GM06990 (cell line): ENCODE measurements around the gene ITPR1.

Source experiments
- DNase-seq: peaks from one replicate; pipeline ENCODE4 v3.0.0-alpha.2; 2011; ENCODE audit not compliant: insufficient read length; ENCODE audit errors: extremely low read depth
- H3K27me3 ChIP-seq: replicated peaks from 2 replicates; pipeline ENCODE4 v1.6.0; 2011; ENCODE audit warnings: low read length; ENCODE audit not compliant: control insufficient read depth, insufficient read depth
- H3K36me3 ChIP-seq: 2 replicates; pipeline ENCODE4 v1.5.1; 2011; ENCODE audit warnings: low read length; ENCODE audit not compliant: control insufficient read depth, insufficient read depth
- H3K4me3 ChIP-seq: replicated peaks from 2 replicates; pipeline ENCODE4 v1.5.1; 2011; ENCODE audit warnings: low read depth, mild to moderate bottlenecking, control low read depth, low read length
- TF ChIP-seq, protein P1 (sequence below): IDR thresholded peaks from 2 replicates; pipeline ENCODE4 v1.5.1; 2011; ENCODE audit warnings: low read length, control low read depth, mild to moderate bottlenecking, inconsistent platforms; ENCODE audit not compliant: insufficient read depth, poor library complexity, severe bottlenecking

ITPR1 gene

DNA sequence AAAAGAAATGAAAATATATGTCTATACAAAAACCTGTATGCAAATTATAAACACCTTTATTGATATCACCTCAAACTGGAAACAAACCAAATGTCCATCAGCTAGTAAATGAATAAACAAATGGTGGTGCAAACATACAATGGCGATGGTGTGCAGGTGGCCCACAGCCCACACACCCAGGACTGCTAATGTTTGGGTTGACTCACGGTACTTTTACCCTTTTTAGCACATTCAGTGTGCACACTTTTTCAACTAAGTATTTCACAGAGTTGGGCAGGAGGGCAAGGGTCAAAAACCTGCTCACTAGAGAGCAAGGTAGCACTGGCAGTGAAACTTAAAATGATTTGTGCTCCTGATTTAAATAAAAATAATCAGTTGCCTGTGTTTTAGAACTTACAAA is 363.0 kb downstream of the ITPR1 start:
- Histone ChIP-seq H3K36me3 (no peaks in the 10 kb centered on the region), H3K27me3 (no peaks in the 10 kb centered on the region), H3K4me3 (no peak overlapping the region)
- TF ChIP-seq, protein P1, sequence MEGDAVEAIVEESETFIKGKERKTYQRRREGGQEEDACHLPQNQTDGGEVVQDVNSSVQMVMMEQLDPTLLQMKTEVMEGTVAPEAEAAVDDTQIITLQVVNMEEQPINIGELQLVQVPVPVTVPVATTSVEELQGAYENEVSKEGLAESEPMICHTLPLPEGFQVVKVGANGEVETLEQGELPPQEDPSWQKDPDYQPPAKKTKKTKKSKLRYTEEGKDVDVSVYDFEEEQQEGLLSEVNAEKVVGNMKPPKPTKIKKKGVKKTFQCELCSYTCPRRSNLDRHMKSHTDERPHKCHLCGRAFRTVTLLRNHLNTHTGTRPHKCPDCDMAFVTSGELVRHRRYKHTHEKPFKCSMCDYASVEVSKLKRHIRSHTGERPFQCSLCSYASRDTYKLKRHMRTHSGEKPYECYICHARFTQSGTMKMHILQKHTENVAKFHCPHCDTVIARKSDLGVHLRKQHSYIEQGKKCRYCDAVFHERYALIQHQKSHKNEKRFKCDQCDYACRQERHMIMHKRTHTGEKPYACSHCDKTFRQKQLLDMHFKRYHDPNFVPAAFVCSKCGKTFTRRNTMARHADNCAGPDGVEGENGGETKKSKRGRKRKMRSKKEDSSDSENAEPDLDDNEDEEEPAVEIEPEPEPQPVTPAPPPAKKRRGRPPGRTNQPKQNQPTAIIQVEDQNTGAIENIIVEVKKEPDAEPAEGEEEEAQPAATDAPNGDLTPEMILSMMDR: no peak
- DNase-seq: no peak

DNA sequence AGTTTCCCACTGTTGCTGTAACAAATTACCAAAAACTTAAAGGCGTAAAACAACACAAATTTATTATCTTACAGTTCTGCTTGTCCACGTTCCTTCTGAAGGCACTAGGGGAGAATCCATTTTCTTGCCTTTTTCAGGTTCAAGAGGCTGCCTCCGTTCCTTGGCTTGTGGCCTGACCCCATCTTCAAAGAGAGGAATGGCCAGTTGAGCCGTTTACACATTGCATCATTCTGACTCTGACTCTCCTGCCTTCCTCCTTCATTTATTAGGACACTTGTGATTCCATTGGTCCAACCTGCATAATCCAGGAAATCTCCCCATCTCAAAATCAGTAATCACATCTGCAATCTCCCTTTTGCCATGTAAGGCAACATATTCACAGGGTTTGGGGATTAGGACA is 363.4 kb downstream of the ITPR1 start:
- Histone ChIP-seq H3K27me3 (no peaks in the 10 kb centered on the region), H3K36me3 (no peaks in the 10 kb centered on the region), H3K4me3 (no peak overlapping the region)
- TF ChIP-seq, protein P1: no peak
- DNase-seq: no peak

DNA sequence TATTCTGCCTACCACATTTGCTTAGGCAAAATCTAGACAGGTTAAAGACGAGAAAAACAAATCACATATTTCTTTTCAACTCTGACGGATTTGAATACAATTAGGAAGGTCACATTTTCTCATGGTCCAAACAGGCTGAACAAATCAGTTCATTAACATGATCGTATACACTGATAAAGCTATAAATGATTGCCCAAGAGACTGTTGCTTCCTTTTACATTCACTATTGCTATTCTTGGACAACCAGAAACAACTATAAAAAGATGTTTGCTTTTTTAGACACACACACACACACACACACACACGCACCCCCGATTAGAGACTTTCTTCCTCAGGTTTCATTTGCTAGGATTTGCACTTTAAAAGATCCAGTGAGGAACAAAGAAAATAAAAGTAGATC is 363.8 kb downstream of the ITPR1 start:
- Histone ChIP-seq H3K27me3 (no peaks in the 10 kb centered on the region), H3K4me3 (no peak overlapping the region), H3K36me3 (no peaks in the 10 kb centered on the region)
- TF ChIP-seq, protein P1: no peak
- no peak for DNase-seq

DNA sequence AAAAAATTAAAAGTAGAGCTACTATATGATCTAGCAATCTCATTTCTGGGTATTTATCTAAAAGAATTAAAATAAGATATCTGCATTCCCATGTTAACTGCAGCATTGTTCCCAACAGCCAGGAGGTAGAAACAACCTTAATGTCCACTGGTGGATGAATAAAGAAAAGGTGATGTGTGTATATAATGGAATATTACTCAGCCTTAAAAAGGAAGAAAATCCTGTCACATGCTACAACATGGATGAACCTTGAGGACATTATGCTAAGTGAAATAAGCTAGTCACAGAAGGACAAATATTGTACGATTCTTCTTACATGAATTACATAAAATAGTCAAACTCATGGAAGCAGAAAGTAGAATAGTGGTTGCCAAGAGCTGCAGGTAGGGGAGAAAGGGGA is 366.6 kb downstream of the ITPR1 start:
- TF ChIP-seq, protein P1: no peak
- no peak overlapping the region for H3K4me3 ChIP-seq
- H3K27me3 ChIP-seq: no peaks in the 10 kb centered on the region

DNA sequence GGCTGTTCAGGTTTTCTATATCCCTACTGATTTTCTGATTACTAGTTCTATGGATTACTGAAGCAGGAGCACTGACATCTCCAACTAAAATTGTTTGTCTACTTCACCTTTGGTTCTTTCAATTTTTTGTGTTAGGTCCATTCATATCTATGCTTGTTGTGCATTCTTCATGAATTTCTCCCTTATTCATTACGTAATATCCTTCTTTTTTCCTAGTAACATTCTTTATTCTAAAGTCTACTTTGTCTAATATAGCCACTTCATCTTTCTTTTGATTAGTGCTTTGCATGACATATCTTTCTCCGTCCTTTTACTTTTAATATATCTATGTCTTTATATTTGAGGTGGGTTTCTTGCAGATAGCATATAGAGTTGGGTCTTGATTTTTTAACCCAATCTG is 369.8 kb downstream of the ITPR1 start:
- Histone ChIP-seq H3K27me3 (no peaks in the 10 kb centered on the region), H3K36me3 (no peaks in the 10 kb centered on the region), H3K4me3 (no peak overlapping the region)
- TF ChIP-seq, protein P1: no peak
- DNase-seq: no peak

More for the DNA sequence above, 366.6 kb downstream of the ITPR1 start:
- H3K36me3 ChIP-seq: no peaks in the 10 kb centered on the region
- no peak for DNase-seq

DNA sequence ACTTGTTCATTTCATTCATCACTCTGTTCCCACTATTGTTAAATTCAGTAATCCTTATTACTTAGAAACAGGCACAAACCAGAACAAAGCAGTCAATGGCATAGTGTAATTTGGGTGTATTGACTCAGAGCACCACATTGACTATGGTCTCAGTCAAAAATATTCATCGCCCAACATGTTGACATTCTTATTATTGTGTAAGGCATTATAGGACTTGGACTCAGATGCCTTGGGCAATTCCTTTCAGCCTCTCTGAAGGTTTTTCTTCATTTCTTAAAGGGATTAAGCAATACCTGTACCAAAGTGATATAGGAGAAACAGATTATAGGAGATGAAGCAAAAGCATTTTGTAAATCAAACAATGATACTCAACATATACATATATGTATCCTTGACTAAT is 371.4 kb downstream of the ITPR1 start:
- Histone ChIP-seq H3K4me3 (no peak overlapping the region), H3K27me3 (no peaks in the 10 kb centered on the region), H3K36me3 (no peaks in the 10 kb centered on the region)
- no peak for DNase-seq
- TF ChIP-seq, protein P1: no peak
